Panc1 (cell line): ENCODE data around the gene ZNF559. TPM values are rescaled to one million over a fixed set of nuclear protein-coding genes. Genes with fewer than 3 reads are reported as not detected.

Experiments
- ATAC-seq: fragments of 200-7000 bp; cut with Tn5 transposase; 2 replicates; pipeline ENCODE4 v1.9.1; 2020; ENCODE audit warnings: mild to moderate bottlenecking, moderate library complexity
- BruUV-seq: library from RNA; stranded (reverse); fragments of 400-500 nt; replicated peaks from 2 replicates; lab custom pipeline; 2021; lab: Mats Ljungman, UMichigan
- CTCF ChIA-PET: fragments of 300-600 bp; sonication (Branson Sonifier 250); formaldehyde crosslinking; loops from one replicate; lab custom pipeline; 2022; ENCODE audit warnings: antibody characterized with exemption; lab: Charles Lee
- POLR2A ChIA-PET: fragments of 300-600 bp; sonication (Branson Sonifier 250); formaldehyde crosslinking; loops from one replicate; lab custom pipeline; 2022; ENCODE audit warnings: antibody characterized with exemption; lab: Charles Lee
- DNase-seq: peaks from one replicate; pipeline ENCODE4 v3.0.0-alpha.2; 2010; ENCODE audit warnings: low read depth, low spot score
- H3K27ac ChIP-seq: 2 replicates; pipeline ENCODE4 v1.5.1; 2011; ENCODE audit warnings: mild to moderate bottlenecking, low read length, inconsistent platforms
- H3K27me3 ChIP-seq: fragments of 200-500 bp; sonication (Bioruptor generic); 2 replicates; pipeline ENCODE4 v1.6.0; 2014; ENCODE audit warnings: low read length, inconsistent platforms; ENCODE audit not compliant: control insufficient read depth, insufficient read depth
- H3K36me3 ChIP-seq: fragments of 200-500 bp; sonication (Bioruptor generic); 2 replicates; pipeline ENCODE4 v1.5.1; 2014; ENCODE audit warnings: inconsistent platforms, mild to moderate bottlenecking, low read length, moderate library complexity; ENCODE audit not compliant: control insufficient read depth, insufficient read depth
- H3K4me1 ChIP-seq: 2 replicates; pipeline ENCODE4 v1.5.1; 2011; ENCODE audit warnings: inconsistent platforms, mild to moderate bottlenecking, low read length, moderate library complexity; ENCODE audit not compliant: control insufficient read depth, insufficient read depth
- H3K4me3 ChIP-seq, 2 experiments: 2 replicates each; pipeline ENCODE4 v1.5.1; 2011 to 2012; ENCODE audit warnings: low read depth in 2 of 2, low read length in 2 of 2, mild to moderate bottlenecking in 2 of 2, inconsistent platforms in 1 of 2, moderate library complexity in 1 of 2
- H3K9me3 ChIP-seq: fragments of 200-500 bp; sonication (Bioruptor generic); 2 replicates; pipeline ENCODE4 v1.5.1; 2014; ENCODE audit warnings: low read depth, mild to moderate bottlenecking, inconsistent platforms, low read length, moderate library complexity; ENCODE audit not compliant: control insufficient read depth, insufficient read depth
- POLR2AphosphoS5 ChIP-seq: IDR thresholded peaks from 2 replicates; pipeline ENCODE4 v1.6.1; 2012; ENCODE audit warnings: mild to moderate bottlenecking, low read depth, low read length, moderate library complexity
- SIN3A ChIP-seq: IDR thresholded peaks from 2 replicates; pipeline ENCODE4 v1.6.1; 2012; ENCODE audit warnings: low read depth, mild to moderate bottlenecking, low read length, moderate library complexity, borderline replicate concordance; ENCODE audit not compliant: insufficient read depth
- TCF7L2 ChIP-seq: IDR thresholded peaks from 2 replicates; pipeline ENCODE4 v1.6.1; 2011; ENCODE audit warnings: mild to moderate bottlenecking, low read depth, low read length, inconsistent platforms
- in situ Hi-C: cut with HindIII; loops from 2 replicates; pipeline ENCODE4 v1.10.0; 2016; ENCODE audit warnings: low sequenced_read_pairs, low pct_unique_long_range_greater_than_20kb
- intact Hi-C: fragments of 100-400 bp; cut with micrococcal nuclease; formaldehyde crosslinking; loops from one replicate; pipeline ENCODE4 v1.10.0; 2022; ENCODE audit not compliant: unreplicated experiment
- total RNA-seq: library from RNA; stranded (reverse); gene quantifications from one replicate; pipeline ENCODE4 v1.2.1, GENCODE V29; 2021; ENCODE audit not compliant: unreplicated experiment
- TF ChIP-seq, protein P1 (sequence below), 2 experiments: IDR thresholded peaks; 2 replicates each; pipeline ENCODE4 v1.6.1; 2011 to 2012; ENCODE audit warnings: low read depth in 2 of 2, control low read depth in 1 of 2, low read length in 1 of 2, mild to moderate bottlenecking in 1 of 2, moderate library complexity in 1 of 2; ENCODE audit not compliant: insufficient read depth in 1 of 2
- TF ChIP-seq, protein P2 (sequence below): fragments of 450-650 bp; IDR thresholded peaks from 2 replicates; pipeline ENCODE4 v1.5.1; 2017; ENCODE audit warnings: mild to moderate bottlenecking

The ZNF559 gene
- total RNA-seq, 1 experiment from 2014 or later, result 8.1 TPM

DNA sequence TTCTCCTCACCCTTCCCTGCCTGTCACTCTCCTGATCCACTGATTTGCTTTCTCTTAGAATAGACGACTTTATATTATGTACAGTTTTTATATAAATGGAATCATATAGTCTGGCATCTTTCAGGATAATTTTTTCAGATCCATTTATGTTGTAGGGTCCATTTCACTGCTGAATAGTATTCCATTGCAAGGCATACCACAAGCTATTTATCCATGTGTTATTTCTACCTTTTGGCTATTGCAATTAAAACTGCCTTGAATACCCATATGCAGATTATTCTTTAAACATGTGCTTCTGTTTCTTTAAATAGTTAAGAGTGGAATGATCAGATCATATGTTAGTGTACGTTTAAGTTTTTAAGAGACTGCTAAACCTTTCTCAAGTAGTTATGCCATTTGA, 21.0 kb downstream of the ZNF559 start:
- DNase-seq, result no peak
- no peak for ATAC-seq
- H3K27ac ChIP-seq, result no peak overlapping the region
- peaks cover 66% of the 10 kb centered on the region for H3K9me3 ChIP-seq
- H3K36me3 ChIP-seq, result no peaks in the 10 kb centered on the region; the same call in 1 of the 2 replicates
- ChIA-PET CTCF (no interaction called here), POLR2A (no interaction called here)
- in situ Hi-C loops (no loop called here), intact Hi-C loops (no loop called here)
- BruUV-seq, result no TSS peak
- TF ChIP-seq POLR2AphosphoS5 (no peak), TCF7L2 (no peak), SIN3A (no peak)
- TF ChIP-seq, protein P1, sequence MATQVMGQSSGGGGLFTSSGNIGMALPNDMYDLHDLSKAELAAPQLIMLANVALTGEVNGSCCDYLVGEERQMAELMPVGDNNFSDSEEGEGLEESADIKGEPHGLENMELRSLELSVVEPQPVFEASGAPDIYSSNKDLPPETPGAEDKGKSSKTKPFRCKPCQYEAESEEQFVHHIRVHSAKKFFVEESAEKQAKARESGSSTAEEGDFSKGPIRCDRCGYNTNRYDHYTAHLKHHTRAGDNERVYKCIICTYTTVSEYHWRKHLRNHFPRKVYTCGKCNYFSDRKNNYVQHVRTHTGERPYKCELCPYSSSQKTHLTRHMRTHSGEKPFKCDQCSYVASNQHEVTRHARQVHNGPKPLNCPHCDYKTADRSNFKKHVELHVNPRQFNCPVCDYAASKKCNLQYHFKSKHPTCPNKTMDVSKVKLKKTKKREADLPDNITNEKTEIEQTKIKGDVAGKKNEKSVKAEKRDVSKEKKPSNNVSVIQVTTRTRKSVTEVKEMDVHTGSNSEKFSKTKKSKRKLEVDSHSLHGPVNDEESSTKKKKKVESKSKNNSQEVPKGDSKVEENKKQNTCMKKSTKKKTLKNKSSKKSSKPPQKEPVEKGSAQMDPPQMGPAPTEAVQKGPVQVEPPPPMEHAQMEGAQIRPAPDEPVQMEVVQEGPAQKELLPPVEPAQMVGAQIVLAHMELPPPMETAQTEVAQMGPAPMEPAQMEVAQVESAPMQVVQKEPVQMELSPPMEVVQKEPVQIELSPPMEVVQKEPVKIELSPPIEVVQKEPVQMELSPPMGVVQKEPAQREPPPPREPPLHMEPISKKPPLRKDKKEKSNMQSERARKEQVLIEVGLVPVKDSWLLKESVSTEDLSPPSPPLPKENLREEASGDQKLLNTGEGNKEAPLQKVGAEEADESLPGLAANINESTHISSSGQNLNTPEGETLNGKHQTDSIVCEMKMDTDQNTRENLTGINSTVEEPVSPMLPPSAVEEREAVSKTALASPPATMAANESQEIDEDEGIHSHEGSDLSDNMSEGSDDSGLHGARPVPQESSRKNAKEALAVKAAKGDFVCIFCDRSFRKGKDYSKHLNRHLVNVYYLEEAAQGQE (IDR thresholded peaks at IDR 0.05; ENCODE audit: insufficient read depth in 1 of 2, low read depth in 2 of 2, low read length in 1 of 2), result no peak
- TF ChIP-seq, protein P2, sequence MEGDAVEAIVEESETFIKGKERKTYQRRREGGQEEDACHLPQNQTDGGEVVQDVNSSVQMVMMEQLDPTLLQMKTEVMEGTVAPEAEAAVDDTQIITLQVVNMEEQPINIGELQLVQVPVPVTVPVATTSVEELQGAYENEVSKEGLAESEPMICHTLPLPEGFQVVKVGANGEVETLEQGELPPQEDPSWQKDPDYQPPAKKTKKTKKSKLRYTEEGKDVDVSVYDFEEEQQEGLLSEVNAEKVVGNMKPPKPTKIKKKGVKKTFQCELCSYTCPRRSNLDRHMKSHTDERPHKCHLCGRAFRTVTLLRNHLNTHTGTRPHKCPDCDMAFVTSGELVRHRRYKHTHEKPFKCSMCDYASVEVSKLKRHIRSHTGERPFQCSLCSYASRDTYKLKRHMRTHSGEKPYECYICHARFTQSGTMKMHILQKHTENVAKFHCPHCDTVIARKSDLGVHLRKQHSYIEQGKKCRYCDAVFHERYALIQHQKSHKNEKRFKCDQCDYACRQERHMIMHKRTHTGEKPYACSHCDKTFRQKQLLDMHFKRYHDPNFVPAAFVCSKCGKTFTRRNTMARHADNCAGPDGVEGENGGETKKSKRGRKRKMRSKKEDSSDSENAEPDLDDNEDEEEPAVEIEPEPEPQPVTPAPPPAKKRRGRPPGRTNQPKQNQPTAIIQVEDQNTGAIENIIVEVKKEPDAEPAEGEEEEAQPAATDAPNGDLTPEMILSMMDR, result no peak
- no peak overlapping the region for H3K4me3 ChIP-seq
- no peaks in the 10 kb centered on the region for H3K27me3 ChIP-seq
- no peaks in the 10 kb centered on the region for H3K4me1 ChIP-seq

DNA sequence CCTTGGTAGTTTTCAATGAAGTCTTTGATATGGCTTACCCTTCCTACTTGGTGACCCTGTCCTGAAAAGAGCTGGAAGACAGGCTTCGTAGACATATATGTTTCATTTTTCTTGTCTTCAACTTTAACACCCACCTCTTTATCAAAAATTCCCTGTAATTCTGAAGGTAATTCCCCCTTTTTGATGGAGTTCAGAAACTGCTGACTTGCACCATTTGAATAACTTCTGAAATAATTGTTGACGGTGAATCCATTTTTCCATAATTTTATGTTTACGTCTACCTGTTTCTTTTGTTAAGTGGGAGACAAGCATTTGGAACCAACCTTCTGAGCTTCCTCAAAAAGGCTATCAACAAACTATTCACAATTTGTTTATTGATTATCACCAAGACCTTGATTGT, 24.3 kb downstream of the ZNF559 start:
- Histone ChIP-seq H3K27me3 (no peaks in the 10 kb centered on the region), H3K27ac (no peak overlapping the region), H3K4me3 (no peak overlapping the region), H3K36me3 (no peaks in the 10 kb centered on the region), H3K4me1 (no peaks in the 10 kb centered on the region), H3K9me3 (peaks cover 43% of the 10 kb centered on the region)
- ATAC-seq (no peak), DNase-seq (no peak)
- ChIA-PET POLR2A (no interaction called here), CTCF (no interaction called here)
- TF ChIP-seq, protein P2, result no peak
- no peak for TF ChIP-seq TCF7L2
- no peak for TF ChIP-seq POLR2AphosphoS5
- TF ChIP-seq SIN3A, result no peak
- TF ChIP-seq, protein P1 (IDR thresholded peaks at IDR 0.05; ENCODE audit: insufficient read depth in 1 of 2, low read depth in 2 of 2, low read length in 1 of 2), result no peak
- in situ Hi-C loops, result no loop called here
- BruUV-seq, result no TSS peak
- intact Hi-C loops, result no loop called here
